DOHH2 (cell line): ENCODE data around the gene CUEDC1.

Source experiments
- H3F3A ChIP-seq: fragments of 200-600 bp; sonication (generic), shearing (Covaris generic); 2 replicates; pipeline ENCODE4 v1.6.0; 2016; ENCODE audit warnings: antibody characterized with exemption, mild to moderate bottlenecking; ENCODE audit not compliant: control insufficient read depth, insufficient read depth
- H3K27ac ChIP-seq: fragments of 200-600 bp; sonication (generic); 2 replicates; pipeline ENCODE4 v1.5.1; 2014; ENCODE audit warnings: low read depth, mild to moderate bottlenecking, low read length, moderate library complexity
- H3K27me3 ChIP-seq: fragments of 200-600 bp; sonication (generic); 2 replicates; pipeline ENCODE4 v1.6.1; 2014; ENCODE audit warnings: mild to moderate bottlenecking, low read length, mixed read lengths; ENCODE audit not compliant: control insufficient read depth
- H3K36me3 ChIP-seq: fragments of 200-600 bp; sonication (generic); 2 replicates; pipeline ENCODE4 v1.6.1; 2014; ENCODE audit warnings: mild to moderate bottlenecking, low read length, moderate library complexity, mixed read lengths; ENCODE audit not compliant: control insufficient read depth
- H3K4me1 ChIP-seq: fragments of 200-600 bp; sonication (generic); 2 replicates; pipeline ENCODE4 v1.6.1; 2014; ENCODE audit warnings: mild to moderate bottlenecking, low read length, mixed read lengths; ENCODE audit not compliant: control insufficient read depth
- H3K4me2 ChIP-seq: fragments of 200-600 bp; sonication (generic); 2 replicates; pipeline ENCODE4 v1.6.0; 2014; ENCODE audit warnings: mild to moderate bottlenecking, low read length, moderate library complexity
- H3K4me3 ChIP-seq: fragments of 200-600 bp; sonication (generic); 2 replicates; pipeline ENCODE4 v1.5.1; 2014; ENCODE audit warnings: mild to moderate bottlenecking, low read length, mixed read lengths
- H3K79me2 ChIP-seq: fragments of 200-600 bp; sonication (generic); 2 replicates; pipeline ENCODE4 v1.6.1; 2014; ENCODE audit warnings: mild to moderate bottlenecking, low read length, mixed read lengths; ENCODE audit not compliant: control insufficient read depth
- H3K9me2 ChIP-seq: fragments of 200-600 bp; sonication (generic); replicated peaks from 2 replicates; pipeline ENCODE4 v1.6.1; 2014; ENCODE audit warnings: mild to moderate bottlenecking, low read length, mixed read lengths; ENCODE audit not compliant: control insufficient read depth
- H3K9me3 ChIP-seq: fragments of 200-600 bp; sonication (generic); 2 replicates; pipeline ENCODE4 v1.6.1; 2014; ENCODE audit warnings: antibody characterized with exemption, low read length, mixed read lengths; ENCODE audit not compliant: control insufficient read depth, insufficient read depth
- H4K20me1 ChIP-seq: fragments of 200-600 bp; sonication (generic); 2 replicates; pipeline ENCODE4 v1.6.0; 2014; ENCODE audit warnings: low read depth, mild to moderate bottlenecking, antibody characterized with exemption, low read length, moderate library complexity; ENCODE audit not compliant: control insufficient read depth, insufficient read depth
- CTCF ChIP-seq: fragments of 200-600 bp; sonication (generic); IDR thresholded peaks from one replicate; pipeline ENCODE4 v1.5.1; 2014; ENCODE audit warnings: antibody characterized with exemption, mild to moderate bottlenecking, low read depth, low read length; ENCODE audit not compliant: poor library complexity, severe bottlenecking
- EZH2phosphoT487 ChIP-seq: fragments of 200-600 bp; sonication (generic); IDR thresholded peaks from 2 replicates; pipeline ENCODE4 v1.6.1; 2017; ENCODE audit warnings: borderline replicate concordance, mild to moderate bottlenecking, antibody characterized with exemption, low read length, moderate library complexity, mixed read lengths

CUEDC1 gene

DNA sequence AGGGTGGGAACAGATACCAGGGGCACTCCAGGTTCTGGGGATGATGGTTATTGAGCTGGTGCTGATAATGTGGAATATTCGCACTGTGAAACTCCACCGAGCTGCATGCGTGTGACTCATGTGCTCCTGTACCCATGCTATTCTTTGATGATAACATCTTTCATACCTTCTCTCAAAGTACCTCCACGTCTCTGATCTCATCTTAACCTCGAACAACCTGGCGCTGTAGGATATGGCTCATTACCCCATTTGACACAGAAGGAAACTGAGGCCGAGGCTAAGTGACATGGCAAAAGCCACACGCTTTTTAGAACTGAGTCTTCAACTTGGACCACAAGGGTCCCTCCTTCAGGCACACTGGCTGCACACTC, 75.1 kb downstream of the CUEDC1 start:
- Histone ChIP-seq H3K4me2 (no peak overlapping the region), H3K4me1 (peaks cover 12% of the 10 kb centered on the region), H3K9me2 (no peaks in the 10 kb centered on the region), H3K27ac (no peak overlapping the region), H4K20me1 (no peaks in the 10 kb centered on the region), H3K4me3 (no peak overlapping the region), H3K36me3 (no peaks in the 10 kb centered on the region), H3F3A (no peaks in the 10 kb centered on the region), H3K9me3 (no peaks in the 10 kb centered on the region), H3K79me2 (no peaks in the 10 kb centered on the region), H3K27me3 (peaks cover 35% of the 10 kb centered on the region)
- no peak for TF ChIP-seq CTCF
- TF ChIP-seq EZH2phosphoT487: no peak

GRCh38 chr17:57879437-57880085, 75.7 kb downstream of the CUEDC1 start:
- Histone ChIP-seq H3K79me2 (no peaks in the 10 kb centered on the region), H3K27ac (no peak overlapping the region), H3K4me2 (no peak overlapping the region), H3K4me1 (peaks cover 17% of the 10 kb centered on the region), H3F3A (no peaks in the 10 kb centered on the region), H3K9me3 (no peaks in the 10 kb centered on the region), H3K36me3 (no peaks in the 10 kb centered on the region), H3K4me3 (no peak overlapping the region), H3K9me2 (no peaks in the 10 kb centered on the region), H4K20me1 (no peaks in the 10 kb centered on the region), H3K27me3 (peaks cover 38% of the 10 kb centered on the region)
- no peak for TF ChIP-seq CTCF
- no peak for TF ChIP-seq EZH2phosphoT487

DNA sequence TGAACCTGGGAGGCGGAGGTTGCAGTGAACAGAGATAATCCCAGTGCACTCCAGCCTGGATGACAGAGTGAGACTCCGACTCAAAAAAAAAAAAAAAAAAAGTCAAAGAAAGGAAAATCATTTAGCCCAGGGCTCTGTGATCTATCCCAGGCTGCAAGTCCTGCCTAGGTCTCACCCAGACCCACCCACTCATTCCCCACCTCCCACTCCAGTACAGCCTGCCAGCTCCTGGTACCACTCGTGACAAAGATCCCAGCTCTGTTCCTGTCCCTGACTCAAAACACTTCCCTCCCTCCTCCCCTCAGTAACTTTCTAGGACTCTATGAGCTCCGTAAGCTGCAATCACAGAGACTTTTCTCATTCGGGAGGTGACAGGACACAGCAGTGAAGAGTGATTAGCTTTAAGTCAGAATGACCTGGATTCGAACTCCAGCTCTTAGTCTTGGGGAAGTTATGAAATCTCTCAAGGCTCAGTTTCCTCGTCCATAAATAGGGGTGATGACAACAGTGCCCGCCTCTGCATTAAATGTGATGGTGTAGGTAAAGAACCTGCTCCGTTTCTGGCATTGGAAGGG, 77.3 kb downstream of the CUEDC1 start:
- Histone ChIP-seq H3K9me2 (no peaks in the 10 kb centered on the region), H3K27me3 (peaks cover 52% of the 10 kb centered on the region), H3K4me2 (no peak overlapping the region), H3F3A (no peaks in the 10 kb centered on the region), H4K20me1 (no peaks in the 10 kb centered on the region), H3K9me3 (no peaks in the 10 kb centered on the region), H3K27ac (no peak overlapping the region), H3K4me1 (peaks cover 26% of the 10 kb centered on the region), H3K4me3 (no peak overlapping the region), H3K79me2 (no peaks in the 10 kb centered on the region), H3K36me3 (no peaks in the 10 kb centered on the region)
- TF ChIP-seq EZH2phosphoT487: no peak
- no peak for TF ChIP-seq CTCF

- Histone ChIP-seq H3K79me2 (no peaks in the 10 kb centered on the region), H3K4me2 (no peak overlapping the region), H3F3A (no peaks in the 10 kb centered on the region), H3K9me3 (no peaks in the 10 kb centered on the region), H3K27ac (no peak overlapping the region), H3K9me2 (no peaks in the 10 kb centered on the region), H3K27me3 (peaks cover 55% of the 10 kb centered on the region), H3K4me3 (no peak overlapping the region), H3K4me1 (peaks cover 32% of the 10 kb centered on the region), H3K36me3 (no peaks in the 10 kb centered on the region), H4K20me1 (no peaks in the 10 kb centered on the region)
- no peak for TF ChIP-seq CTCF
- TF ChIP-seq EZH2phosphoT487: no peak
Observed at GRCh38 chr17:57876866-57877237, 78.4 kb downstream of the CUEDC1 start.
